HepG2 (cell line): ENCODE results near the gene CISD1. TPM values are rescaled to one million over a fixed set of nuclear protein-coding genes. Genes with fewer than 3 reads are reported as not detected.
A peak's percentile ranks its signal among the peaks of the same experiment; 100 is the strongest.

ENCODE experiments used
- CBX1 ChIP-seq: IDR thresholded peaks from one replicate; pipeline ENCODE4 v1.6.1; 2016; ENCODE audit warnings: antibody characterized with exemption, low read depth
- CC2D1A ChIP-seq: sonication (generic); formaldehyde crosslinking; IDR thresholded peaks from 2 replicates; pipeline ENCODE4 v1.8.1; 2023; ENCODE audit warnings: mild to moderate bottlenecking, missing genetic modification reagents
- GFI1 ChIP-seq: sonication (generic); formaldehyde crosslinking; IDR thresholded peaks from 2 replicates; pipeline ENCODE4 v1.5.0; 2020; ENCODE audit warnings: missing genetic modification reagents, mild to moderate bottlenecking, borderline replicate concordance
- GLI4 ChIP-seq: sonication (generic); formaldehyde crosslinking; IDR thresholded peaks from 2 replicates; pipeline ENCODE4 v1.5.1; 2020; ENCODE audit warnings: missing genetic modification reagents, mild to moderate bottlenecking, moderate library complexity, borderline replicate concordance
- IKZF4 ChIP-seq: sonication (generic); formaldehyde crosslinking; IDR thresholded peaks from 2 replicates; pipeline ENCODE4 v1.5.1; 2020; ENCODE audit warnings: borderline replicate concordance, mild to moderate bottlenecking, low read depth, missing genetic modification reagents; ENCODE audit errors: not compliant biosample characterization
- KDM4B ChIP-seq: sonication (generic); formaldehyde crosslinking; IDR thresholded peaks from 2 replicates; pipeline ENCODE4 v1.4.0; 2020; ENCODE audit warnings: missing genetic modification reagents
- LRRFIP1 ChIP-seq: sonication (generic); formaldehyde crosslinking; conservative IDR thresholded peaks from 2 replicates; pipeline ENCODE4 v1.4.0; 2020; ENCODE audit warnings: missing genetic modification reagents
- NONO ChIP-seq, 2 experiments: fragments of 450-650 bp in 1 of 2; sonication (generic) in 1 of 2; formaldehyde crosslinking in 1 of 2; IDR thresholded peaks in 1 of 2; conservative IDR thresholded peaks in 1 of 2; 2 replicates each; pipeline versions ENCODE4 v1.6.1 to v1.8.0; 2017 to 2022; ENCODE audit warnings: mild to moderate bottlenecking in 1 of 2, missing genetic modification reagents in 1 of 2, moderate library complexity in 1 of 2
- PHF21A ChIP-seq: sonication (generic); formaldehyde crosslinking; IDR thresholded peaks from 2 replicates; pipeline ENCODE4 v1.5.0; 2020; ENCODE audit warnings: mild to moderate bottlenecking, missing genetic modification reagents
- PLRG1 ChIP-seq: fragments of 450-650 bp; conservative IDR thresholded peaks from 2 replicates; pipeline ENCODE4 v1.6.1; 2016
- RFX5 ChIP-seq: IDR thresholded peaks from 2 replicates; pipeline ENCODE4 v1.6.1; 2011; ENCODE audit warnings: low read depth, low read length, improper control_type of control experiment
- YY1 ChIP-seq: IDR thresholded peaks from 2 replicates; pipeline ENCODE4 v1.6.1; 2011; ENCODE audit warnings: low read length, low read depth, moderate library complexity, mild to moderate bottlenecking; ENCODE audit not compliant: insufficient read depth, insufficient replicate concordance
- ZNF383 ChIP-seq: sonication (generic); formaldehyde crosslinking; IDR thresholded peaks from 2 replicates; pipeline ENCODE4 v1.4.0; 2020; ENCODE audit warnings: missing genetic modification reagents, mild to moderate bottlenecking, borderline replicate concordance
- ZNF501 ChIP-seq: sonication (generic); formaldehyde crosslinking; IDR thresholded peaks from 2 replicates; pipeline ENCODE4 v1.5.1; 2020; ENCODE audit warnings: mild to moderate bottlenecking, moderate library complexity, missing genetic modification reagents
- ZNF562 ChIP-seq: sonication (generic); formaldehyde crosslinking; IDR thresholded peaks from 2 replicates; pipeline ENCODE4 v1.8.0; 2022; ENCODE audit warnings: missing genetic modification reagents, borderline replicate concordance
- ZNF644 ChIP-seq: IDR thresholded peaks from 2 replicates; pipeline ENCODE4 v1.6.1; 2016; ENCODE audit warnings: low read depth
- ZNF652 ChIP-seq: IDR thresholded peaks from 2 replicates; pipeline ENCODE4 v1.6.1; 2016; ENCODE audit warnings: low read depth, borderline replicate concordance
- ZNF7 ChIP-seq: IDR thresholded peaks from 2 replicates; pipeline ENCODE4 v1.6.1; 2016; ENCODE audit warnings: missing biosample characterization, missing genetic modification reagents
- ZNF703 ChIP-seq: sonication (generic); formaldehyde crosslinking; IDR thresholded peaks from 2 replicates; pipeline ENCODE4 v1.5.1; 2020; ENCODE audit warnings: missing genetic modification reagents, mild to moderate bottlenecking, moderate library complexity, borderline replicate concordance
- ZNF782 ChIP-seq: sonication (generic); formaldehyde crosslinking; IDR thresholded peaks from 2 replicates; pipeline ENCODE4 v1.4.0; 2020; ENCODE audit warnings: missing genetic modification reagents, mild to moderate bottlenecking, borderline replicate concordance
- ZNF850 ChIP-seq: sonication (generic); formaldehyde crosslinking; conservative IDR thresholded peaks from 2 replicates; pipeline ENCODE4 v1.9.0; 2021; ENCODE audit warnings: mild to moderate bottlenecking, missing genetic modification reagents
- ZSCAN12 ChIP-seq: sonication (generic); formaldehyde crosslinking; IDR thresholded peaks from 2 replicates; pipeline ENCODE4 v1.9.0; 2021; ENCODE audit warnings: mild to moderate bottlenecking, missing genetic modification reagents
- polyA plus RNA-seq, 8 experiments: library from polyadenylated mRNA; depleted of rRNA in 3 of 8; stranded (reverse) in 7 of 8; unstranded in 1 of 8; fragments of >200 nt; fragmentation: Illumina TruSeq in 4 of 8; extraction: Trizol in 4 of 8; gene quantifications; 2 replicates each; pipeline versions ENCODE4 v1.2.1 to v1.2.3, GENCODE V29; 2011 to 2016; ENCODE audit warnings: low read depth in 4 of 8, missing spikeins in 1 of 8, mixed read lengths in 1 of 8; ENCODE audit not compliant: insufficient read depth in 1 of 8
- total RNA-seq, 5 experiments: library from RNA; depleted of rRNA; stranded (reverse); fragments of >200 nt; fragmentation: Illumina TruSeq; extraction: Trizol; gene quantifications; 2 replicates each; pipeline ENCODE4 v1.2.3, GENCODE V29; 2016; ENCODE audit warnings: low read depth in 1 of 5
- TF ChIP-seq, protein P1 (sequence below): sonication (generic); formaldehyde crosslinking; IDR thresholded peaks from 2 replicates; pipeline ENCODE4; 2020; ENCODE audit warnings: missing genetic modification reagents, mild to moderate bottlenecking, borderline replicate concordance

The CISD1 gene
- total and polyA plus RNA-seq, 2 of the 13 experiments (the other 11 are each of a cell fraction or from before 2014, with no cell fraction given), result 63.4 to 78.9 TPM

DNA sequence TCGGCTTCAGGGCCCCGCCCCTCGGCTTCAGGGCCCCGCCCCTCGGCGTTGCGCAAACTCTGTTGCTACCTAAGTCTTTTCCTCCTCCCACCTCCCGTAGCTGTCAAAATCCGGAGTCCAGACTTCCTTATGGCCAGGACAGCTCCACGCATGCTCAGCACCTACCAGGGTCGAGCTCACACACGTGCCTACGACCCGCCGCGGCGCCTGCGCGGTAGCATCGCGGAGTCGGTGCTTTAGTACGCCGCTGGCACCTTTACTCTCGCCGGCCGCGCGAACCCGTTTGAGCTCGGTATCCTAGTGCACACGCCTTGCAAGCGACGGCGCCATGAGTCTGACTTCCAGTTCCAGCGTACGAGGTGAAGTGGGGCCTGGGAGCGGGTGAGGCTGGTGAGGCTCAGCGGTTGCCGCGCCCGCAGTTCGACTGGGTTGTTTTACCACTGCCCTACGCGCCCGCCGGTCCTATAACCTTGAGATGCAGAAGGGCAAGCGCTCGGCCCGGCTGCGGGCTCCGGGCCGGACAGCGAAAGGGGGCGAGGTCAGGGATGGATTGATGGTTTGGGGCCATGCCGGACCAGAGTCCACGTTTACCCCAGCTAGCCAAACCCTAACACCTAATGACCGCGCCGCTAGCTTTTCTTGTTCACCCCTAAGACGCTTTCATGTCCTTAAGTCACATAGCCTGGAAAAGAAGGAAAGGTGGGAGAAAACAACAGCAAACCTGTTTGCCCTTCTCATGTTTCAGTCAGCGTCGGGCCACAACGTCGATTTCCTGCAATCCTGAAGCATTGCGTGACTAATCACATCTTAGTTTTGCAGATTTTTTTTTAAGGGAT, at the start of gene CISD1 (continued):
- no peak for TF ChIP-seq LRRFIP1 (CRISPR knock-in tag)
- TF ChIP-seq ZNF850 (CRISPR knock-in tag), result no peak
- 0 out of 2 replicates have a peak, but pooled peaks have one; percentile 15 for TF ChIP-seq KDM4B (CRISPR knock-in tag)
- TF ChIP-seq NONO (IDR thresholded peaks at IDR 0.05), result no peak
- TF ChIP-seq NONO (CRISPR knock-in tag; conservative IDR thresholded peaks at IDR 0.05), result peak; percentile 68
- peak; percentile 98 for TF ChIP-seq ZNF501 (CRISPR knock-in tag)
- TF ChIP-seq ZNF383 (CRISPR knock-in tag), result no peak
- peak; percentile 93; the same call in 1 of the 2 replicates for TF ChIP-seq ZNF782 (CRISPR knock-in tag)
- no peak; the same call in 1 of the 2 replicates for TF ChIP-seq ZNF652 (CRISPR knock-in tag)
- TF ChIP-seq CC2D1A (CRISPR knock-in tag), result 0 out of 2 replicates have a peak, but pooled peaks have one; percentile 89
- TF ChIP-seq RFX5, result no peak
- peak; percentile 76; the same call in 1 of the 2 replicates for TF ChIP-seq ZNF703
- TF ChIP-seq, protein P1, sequence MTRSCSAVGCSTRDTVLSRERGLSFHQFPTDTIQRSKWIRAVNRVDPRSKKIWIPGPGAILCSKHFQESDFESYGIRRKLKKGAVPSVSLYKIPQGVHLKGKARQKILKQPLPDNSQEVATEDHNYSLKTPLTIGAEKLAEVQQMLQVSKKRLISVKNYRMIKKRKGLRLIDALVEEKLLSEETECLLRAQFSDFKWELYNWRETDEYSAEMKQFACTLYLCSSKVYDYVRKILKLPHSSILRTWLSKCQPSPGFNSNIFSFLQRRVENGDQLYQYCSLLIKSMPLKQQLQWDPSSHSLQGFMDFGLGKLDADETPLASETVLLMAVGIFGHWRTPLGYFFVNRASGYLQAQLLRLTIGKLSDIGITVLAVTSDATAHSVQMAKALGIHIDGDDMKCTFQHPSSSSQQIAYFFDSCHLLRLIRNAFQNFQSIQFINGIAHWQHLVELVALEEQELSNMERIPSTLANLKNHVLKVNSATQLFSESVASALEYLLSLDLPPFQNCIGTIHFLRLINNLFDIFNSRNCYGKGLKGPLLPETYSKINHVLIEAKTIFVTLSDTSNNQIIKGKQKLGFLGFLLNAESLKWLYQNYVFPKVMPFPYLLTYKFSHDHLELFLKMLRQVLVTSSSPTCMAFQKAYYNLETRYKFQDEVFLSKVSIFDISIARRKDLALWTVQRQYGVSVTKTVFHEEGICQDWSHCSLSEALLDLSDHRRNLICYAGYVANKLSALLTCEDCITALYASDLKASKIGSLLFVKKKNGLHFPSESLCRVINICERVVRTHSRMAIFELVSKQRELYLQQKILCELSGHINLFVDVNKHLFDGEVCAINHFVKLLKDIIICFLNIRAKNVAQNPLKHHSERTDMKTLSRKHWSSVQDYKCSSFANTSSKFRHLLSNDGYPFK (CRISPR knock-in tag), result peak; percentile 92
- peak; percentile 88 for TF ChIP-seq IKZF4 (CRISPR knock-in tag)
- peak; percentile 88; the same call in 1 of the 2 replicates for TF ChIP-seq ZSCAN12 (CRISPR knock-in tag)
- peak; percentile 71; the same call in 1 of the 2 replicates for TF ChIP-seq ZNF562
- TF ChIP-seq GFI1 (CRISPR knock-in tag), result peak; percentile 20; the same call in 1 of the 2 replicates
- 0 out of 2 replicates have a peak, but pooled peaks have one; percentile 8 for TF ChIP-seq ZNF644 (CRISPR knock-in tag)
- peak; percentile 93 for TF ChIP-seq PHF21A (CRISPR knock-in tag)
- TF ChIP-seq PLRG1, result no peak
- TF ChIP-seq CBX1, result peak; percentile 85
- peak; percentile 76; the same call in 1 of the 2 replicates for TF ChIP-seq GLI4 (CRISPR knock-in tag)
- TF ChIP-seq ZNF7 (CRISPR knock-in tag), result peak; percentile 36; the same call in 1 of the 2 replicates
- TF ChIP-seq YY1, result peak; percentile 61
